GM12878 (cell line): ENCODE results near the gene JRKL. TPM values are rescaled to one million over a fixed set of nuclear protein-coding genes. Genes with fewer than 3 reads are reported as not detected.

Experiments
- ATAC-seq: fragments of 200-7000 bp; cut with Tn5 transposase; 3 replicates; pipeline ENCODE4 v1.9.1; 2020; ENCODE audit warnings: mild to moderate bottlenecking, moderate library complexity
- BruUV-seq: library from RNA; stranded (reverse); fragments of 400-500 nt; replicated peaks from 2 replicates; lab custom pipeline; 2021; lab: Mats Ljungman, UMichigan
- CTCF ChIA-PET: fragments of 300-600 bp; sonication (Branson Sonifier 250); formaldehyde crosslinking; extraction: SDS; loops from one replicate; lab custom pipeline; 2021; ENCODE audit warnings: inconsistent platforms; lab: Yijun Ruan, JAX
- POLR2A ChIA-PET: fragments of 350-600 bp; formaldehyde crosslinking; extraction: SDS; loops from one replicate; lab custom pipeline; 2021; ENCODE audit warnings: inconsistent platforms; lab: Charles Lee
- RAD21 ChIA-PET: fragments of 300-600 bp; sonication (Branson Sonifier 250); formaldehyde crosslinking; loops from one replicate; lab custom pipeline; 2023; ENCODE audit warnings: antibody characterized with exemption; ENCODE audit not compliant: unreplicated experiment; lab: Charles Lee
- SMC1A ChIA-PET: fragments of 300-600 bp; sonication (Branson Sonifier 250); formaldehyde crosslinking; loops from one replicate; lab custom pipeline; 2023; ENCODE audit not compliant: unreplicated experiment, uncharacterized antibody; lab: Charles Lee
- DNase-seq: peaks from one replicate; pipeline ENCODE4 v3.0.0-alpha.2; 2011; ENCODE audit warnings: low read depth, low spot score
- FAIRE-seq: peaks from 3 replicates; lab custom pipeline; 2011; peaks lifted over from hg19 to GRCh38; lab: Jason Lieb, UNC
- H2AFZ ChIP-seq: 2 replicates; pipeline ENCODE4 v1.6.0; 2011; ENCODE audit warnings: low read depth, low read length, control low read depth; ENCODE audit not compliant: control insufficient read depth
- H3K27ac ChIP-seq: 2 replicates; pipeline ENCODE4 v1.5.1; 2011; ENCODE audit warnings: control low read depth; ENCODE audit not compliant: control insufficient read depth, insufficient read depth
- H3K27me3 ChIP-seq, 2 experiments: replicated peaks in 1 of 2; 2 replicates each; pipeline versions ENCODE4 v1.6.0 to v1.6.1; 2011; ENCODE audit warnings: low read length in 1 of 2; ENCODE audit not compliant: control insufficient read depth in 2 of 2, insufficient read depth in 2 of 2
- H3K36me3 ChIP-seq, 2 experiments: 2 replicates each; pipeline ENCODE4 v1.5.1; 2011; ENCODE audit warnings: low read length in 1 of 2; ENCODE audit not compliant: control insufficient read depth in 2 of 2, insufficient read depth in 2 of 2
- H3K4me1 ChIP-seq: 2 replicates; pipeline ENCODE4 v1.6.1; 2011; ENCODE audit warnings: mild to moderate bottlenecking, low read length, moderate library complexity, mixed read lengths; ENCODE audit not compliant: control insufficient read depth, insufficient read depth
- H3K4me2 ChIP-seq: 2 replicates; pipeline ENCODE4 v1.6.0; 2011; ENCODE audit warnings: control low read depth; ENCODE audit not compliant: control insufficient read depth, insufficient read depth
- H3K4me3 ChIP-seq: fragments of 200-600 bp; sonication (generic); 2 replicates; pipeline ENCODE4 v1.5.1; 2016
- H3K79me2 ChIP-seq: 2 replicates; pipeline ENCODE4 v1.6.0; 2011; ENCODE audit warnings: low read length; ENCODE audit not compliant: control insufficient read depth, insufficient read depth
- H3K9ac ChIP-seq: 2 replicates; pipeline ENCODE4 v1.8.0; 2011; ENCODE audit warnings: low read length, control low read depth, mixed read lengths; ENCODE audit not compliant: control insufficient read depth, insufficient read depth
- H3K9me3 ChIP-seq: replicated peaks from 3 replicates; pipeline ENCODE4 v1.5.1; 2011; ENCODE audit warnings: mild to moderate bottlenecking, low read length; ENCODE audit not compliant: control insufficient read depth, insufficient read depth
- H4K20me1 ChIP-seq: 2 replicates; pipeline ENCODE4 v1.6.0; 2011; ENCODE audit not compliant: control insufficient read depth, insufficient read depth
- MTA2 ChIP-seq: fragments of 450-650 bp; IDR thresholded peaks from 2 replicates; pipeline ENCODE4 v1.6.1; 2016; ENCODE audit warnings: low read depth, mild to moderate bottlenecking, moderate library complexity
- SMC3 ChIP-seq: IDR thresholded peaks from 2 replicates; pipeline ENCODE4 v1.6.1; 2011; ENCODE audit warnings: low read length, improper control_type of control experiment, borderline replicate concordance
- in situ Hi-C: fragments of 300-500 bp; cut with MboI; formaldehyde crosslinking; loops from 9 replicates; pipeline ENCODE4 v1.14.3; 2018; ENCODE audit warnings: mixed read lengths
- intact Hi-C: fragments of 100-400 bp; cut with micrococcal nuclease; formaldehyde crosslinking; loops from one replicate; pipeline ENCODE4 v1.14.2; 2022; ENCODE audit not compliant: unreplicated experiment
- polyA plus RNA-seq, 11 experiments: library from polyadenylated mRNA; depleted of rRNA in 4 of 11; unstranded in 6 of 11; stranded (reverse) in 5 of 11; fragments of >200 nt; fragmentation: Nextera tagmentation in 4 of 11; fragmentation: Illumina TruSeq in 1 of 11; extraction: Ambion mirVana in 4 of 11; extraction: Trizol in 1 of 11; gene quantifications; 1 replicate in 1 of 11; 2 replicates in 10 of 11; pipeline versions ENCODE4 v1.2.1 to v1.2.3, GENCODE V29; 2011 to 2016; ENCODE audit warnings: inconsistent platforms in 2 of 11, missing spikeins in 2 of 11, low read depth in 1 of 11
- total RNA-seq, 4 experiments: library from RNA; depleted of rRNA in 3 of 4; stranded (reverse); fragments of >200 nt in 3 of 4; fragmentation: Illumina TruSeq in 1 of 4; extraction: Trizol in 1 of 4; gene quantifications; 2 replicates each; pipeline versions ENCODE4 v1.2.1 to v1.2.3, GENCODE V29; 2013 to 2021
- TF ChIP-seq, protein P1 (sequence below): fragments of 450-650 bp; IDR thresholded peaks from 2 replicates; pipeline ENCODE4 v1.6.1; 2016; ENCODE audit warnings: mild to moderate bottlenecking

The JRKL gene
- total and polyA plus RNA-seq, 10 of the 15 experiments (the other 5 are each of a cell fraction or from before 2014, with no cell fraction given), result 3.8 to 12.4 (median 8.5) TPM

- TF ChIP-seq SMC3, result peak; percentile 79
- TF ChIP-seq, all 136 proteins: peak for 7
Observed at GRCh38 chr11:96393753-96394348, 4.0 kb downstream of the JRKL start (continued).

- no peak for ATAC-seq
- intact Hi-C loops, result loop anchor here (5.0 kb wide), 3 partner anchors 207 to 317 kb away; no protein-coding TSS in a partner anchor
- POLR2A ChIA-PET, result interaction anchor here (0.6 kb wide), 2 partner anchors 69 to 682 kb away, joined by 3 to 5 read pairs; no protein-coding TSS in a partner anchor
Observed at GRCh38 chr11:96394773-96395172, 5.0 kb downstream of the JRKL start.

More at GRCh38 chr11:96394773-96395172, 5.0 kb downstream of the JRKL start:
- Histone ChIP-seq H2AFZ (no peak overlapping the region), H3K27me3 (no peaks in the 10 kb centered on the region), H4K20me1 (no peaks in the 10 kb centered on the region)
- SMC1A ChIA-PET, result interaction anchor here (0.5 to 4.0 kb wide), 37 partner anchors 8 to 1240 kb away, joined by 3 to 41 read pairs (median 5); partner anchors contain the start of gene MAML2
- no peak for TF ChIP-seq MTA2
- TF ChIP-seq, protein P1, sequence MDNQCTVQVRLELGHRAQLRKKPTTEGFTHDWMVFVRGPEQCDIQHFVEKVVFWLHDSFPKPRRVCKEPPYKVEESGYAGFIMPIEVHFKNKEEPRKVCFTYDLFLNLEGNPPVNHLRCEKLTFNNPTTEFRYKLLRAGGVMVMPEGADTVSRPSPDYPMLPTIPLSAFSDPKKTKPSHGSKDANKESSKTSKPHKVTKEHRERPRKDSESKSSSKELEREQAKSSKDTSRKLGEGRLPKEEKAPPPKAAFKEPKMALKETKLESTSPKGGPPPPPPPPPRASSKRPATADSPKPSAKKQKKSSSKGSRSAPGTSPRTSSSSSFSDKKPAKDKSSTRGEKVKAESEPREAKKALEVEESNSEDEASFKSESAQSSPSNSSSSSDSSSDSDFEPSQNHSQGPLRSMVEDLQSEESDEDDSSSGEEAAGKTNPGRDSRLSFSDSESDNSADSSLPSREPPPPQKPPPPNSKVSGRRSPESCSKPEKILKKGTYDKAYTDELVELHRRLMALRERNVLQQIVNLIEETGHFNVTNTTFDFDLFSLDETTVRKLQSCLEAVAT, result no peak
- TF ChIP-seq, all 136 proteins: peak for 0
- Histone ChIP-seq H3K4me1 (no peaks in the 10 kb centered on the region), H3K79me2 (peaks cover 27% of the 10 kb centered on the region), H3K36me3 (no peaks in the 10 kb centered on the region), H3K9me3 (no peaks in the 10 kb centered on the region; the same call in 2 of the 3 replicates), H3K4me2 (no peak overlapping the region), H3K27ac (no peak overlapping the region), H3K9ac (no peak overlapping the region), H3K4me3 (no peak overlapping the region)
- FAIRE-seq, result no peak
- in situ Hi-C loops, result loop anchor here (5.0 kb wide), 3 partner anchors 342 to 557 kb away; no protein-coding TSS in a partner anchor
- no peak for DNase-seq
- CTCF ChIA-PET, result interaction anchor here (0.6 to 5.4 kb wide), 44 partner anchors 8 to 1243 kb away, joined by 3 to 101 read pairs (median 6); partner anchors contain the start of gene MAML2
- no TSS peak for BruUV-seq
- RAD21 ChIA-PET, result interaction anchor here (0.7 to 3.6 kb wide), 22 partner anchors 9 to 588 kb away, joined by 3 to 44 read pairs (median 6); partner anchors contain the start of gene MAML2
